ENCODE results near the gene EPB41. TPM values are rescaled to one million over a fixed set of nuclear protein-coding genes. Genes with fewer than 3 reads are reported as not detected.

EPB41 gene
- polyA plus RNA-seq, 1 of the 3 experiments (the other 2 are of a cell fraction), result 7.4 TPM

DNA sequence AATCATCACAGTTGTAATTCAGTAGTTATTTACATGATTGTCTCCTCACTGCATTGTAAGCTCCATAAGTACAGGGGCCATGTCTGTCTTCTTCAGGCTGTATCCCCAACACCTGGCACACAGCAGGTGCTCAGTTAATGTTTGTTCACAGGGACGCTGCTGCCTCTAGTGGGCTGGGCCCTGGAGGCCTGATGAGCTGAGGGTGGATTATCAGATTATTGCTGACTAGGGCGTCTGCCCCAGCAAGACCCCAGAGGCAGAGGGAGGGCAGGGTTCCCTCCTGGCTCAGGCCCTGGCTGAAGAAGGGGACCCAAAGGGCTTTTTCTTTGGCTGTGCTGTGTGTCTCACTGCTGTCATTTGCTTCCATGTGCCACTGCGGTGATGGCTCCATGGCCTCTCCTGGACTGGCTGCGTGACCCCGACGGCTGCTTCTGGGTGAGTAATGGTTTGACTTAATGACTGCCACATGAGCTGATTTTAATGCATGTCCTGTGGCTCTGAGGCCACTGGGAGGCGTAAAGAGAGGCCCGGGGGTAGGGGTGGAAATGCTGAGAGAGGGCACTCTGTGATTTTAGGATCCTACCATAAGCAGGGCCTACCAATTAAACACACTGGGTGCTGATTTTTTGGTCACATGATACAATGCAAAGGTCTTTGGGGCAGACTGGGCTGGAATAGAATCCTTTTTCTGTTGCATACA is 20.8 kb upstream of the EPB41 start:
- POLR2A ChIA-PET, result no interaction called here
- no peaks in the 10 kb centered on the region for H3K9me2 ChIP-seq
- WGBS (ENCODE audit: low lambda C conversion rate), result 88% methylated on average over 8 of the region's 8 CpGs

GRCh38 chr1:28894785-28895184 is 19.6 kb upstream of the EPB41 start:
- 97% methylated on average over 2 of the region's 2 CpGs for WGBS (ENCODE audit: low lambda C conversion rate)
- no peaks in the 10 kb centered on the region for H3K9me2 ChIP-seq
- no peaks in the 10 kb centered on the region for H4K20me1 ChIP-seq (ENCODE audit: insufficient read depth)
- H3K27ac ChIP-seq (ENCODE audit: low read depth in 2 of 2, low read length in 1 of 2), result no peak overlapping the region
- ChIA-PET CTCF (interaction anchor here (1.1 to 6.6 kb wide), 2 partner anchors 13 to 140 kb away, joined by 3 to 31 read pairs; no protein-coding TSS in a partner anchor), POLR2A (interaction anchor here (0.8 kb wide), 1 partner anchor 19 kb away, joined by 3 read pairs; the partner anchor contains the start of gene EPB41)
- H2AFZ ChIP-seq (ENCODE audit: low read depth), result no peak overlapping the region
- no peaks in the 10 kb centered on the region for H3K36me3 ChIP-seq (replicated peaks in 1 of 2; ENCODE audit: control insufficient read depth in 1 of 2, insufficient read depth in 2 of 2, low read length in 1 of 2)
- H3K9ac ChIP-seq, result no peak overlapping the region
- peaks cover 13 to 14% of the 10 kb centered on the region in 2 experiments; a peak in 2 of 4 replicates for H3K4me1 ChIP-seq (ENCODE audit: control insufficient read depth in 1 of 2, insufficient read depth in 2 of 2, low read depth in 1 of 2, low read length in 1 of 2)
- DNase-seq, result no peak
- H3K27me3 ChIP-seq (ENCODE audit: insufficient read depth), result no peaks in the 10 kb centered on the region
- H3K9me3 ChIP-seq, result no peaks in the 10 kb centered on the region
- no peak overlapping the region for H3K4me2 ChIP-seq
- H3F3A ChIP-seq (replicated peaks; ENCODE audit: insufficient read depth), result no peaks in the 10 kb centered on the region
- H3K4me3 ChIP-seq (ENCODE audit: low read depth in 2 of 2, low read length in 1 of 2), result no peak overlapping the region
- H3K79me2 ChIP-seq (ENCODE audit: insufficient read depth), result no peaks in the 10 kb centered on the region
- TF ChIP-seq RXRA (IDR thresholded peaks at IDR 0.05; ENCODE audit: borderline replicate concordance, low read depth), result no peak
- TF ChIP-seq JUND (IDR thresholded peaks at IDR 0.05), result no peak
- TF ChIP-seq, protein P1, sequence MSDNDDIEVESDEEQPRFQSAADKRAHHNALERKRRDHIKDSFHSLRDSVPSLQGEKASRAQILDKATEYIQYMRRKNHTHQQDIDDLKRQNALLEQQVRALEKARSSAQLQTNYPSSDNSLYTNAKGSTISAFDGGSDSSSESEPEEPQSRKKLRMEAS (IDR thresholded peaks at IDR 0.05; ENCODE audit: low read depth), result no peak
- no peak for TF ChIP-seq TEAD4 (IDR thresholded peaks at IDR 0.05; ENCODE audit: borderline replicate concordance, insufficient read depth)
- TF ChIP-seq, protein P2, sequence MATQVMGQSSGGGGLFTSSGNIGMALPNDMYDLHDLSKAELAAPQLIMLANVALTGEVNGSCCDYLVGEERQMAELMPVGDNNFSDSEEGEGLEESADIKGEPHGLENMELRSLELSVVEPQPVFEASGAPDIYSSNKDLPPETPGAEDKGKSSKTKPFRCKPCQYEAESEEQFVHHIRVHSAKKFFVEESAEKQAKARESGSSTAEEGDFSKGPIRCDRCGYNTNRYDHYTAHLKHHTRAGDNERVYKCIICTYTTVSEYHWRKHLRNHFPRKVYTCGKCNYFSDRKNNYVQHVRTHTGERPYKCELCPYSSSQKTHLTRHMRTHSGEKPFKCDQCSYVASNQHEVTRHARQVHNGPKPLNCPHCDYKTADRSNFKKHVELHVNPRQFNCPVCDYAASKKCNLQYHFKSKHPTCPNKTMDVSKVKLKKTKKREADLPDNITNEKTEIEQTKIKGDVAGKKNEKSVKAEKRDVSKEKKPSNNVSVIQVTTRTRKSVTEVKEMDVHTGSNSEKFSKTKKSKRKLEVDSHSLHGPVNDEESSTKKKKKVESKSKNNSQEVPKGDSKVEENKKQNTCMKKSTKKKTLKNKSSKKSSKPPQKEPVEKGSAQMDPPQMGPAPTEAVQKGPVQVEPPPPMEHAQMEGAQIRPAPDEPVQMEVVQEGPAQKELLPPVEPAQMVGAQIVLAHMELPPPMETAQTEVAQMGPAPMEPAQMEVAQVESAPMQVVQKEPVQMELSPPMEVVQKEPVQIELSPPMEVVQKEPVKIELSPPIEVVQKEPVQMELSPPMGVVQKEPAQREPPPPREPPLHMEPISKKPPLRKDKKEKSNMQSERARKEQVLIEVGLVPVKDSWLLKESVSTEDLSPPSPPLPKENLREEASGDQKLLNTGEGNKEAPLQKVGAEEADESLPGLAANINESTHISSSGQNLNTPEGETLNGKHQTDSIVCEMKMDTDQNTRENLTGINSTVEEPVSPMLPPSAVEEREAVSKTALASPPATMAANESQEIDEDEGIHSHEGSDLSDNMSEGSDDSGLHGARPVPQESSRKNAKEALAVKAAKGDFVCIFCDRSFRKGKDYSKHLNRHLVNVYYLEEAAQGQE (IDR thresholded peaks at IDR 0.05; ENCODE audit: low read depth, low read length), result no peak
- no peak for TF ChIP-seq CHD2 (IDR thresholded peaks at IDR 0.05; ENCODE audit: low read length, partially characterized antibody)
- TF ChIP-seq NRF1 (IDR thresholded peaks at IDR 0.05; ENCODE audit: low read depth, low read length), result no peak
- TF ChIP-seq SIN3A (IDR thresholded peaks at IDR 0.05; ENCODE audit: borderline replicate concordance, low read depth, low read length), result no peak
- TF ChIP-seq, protein P3, sequence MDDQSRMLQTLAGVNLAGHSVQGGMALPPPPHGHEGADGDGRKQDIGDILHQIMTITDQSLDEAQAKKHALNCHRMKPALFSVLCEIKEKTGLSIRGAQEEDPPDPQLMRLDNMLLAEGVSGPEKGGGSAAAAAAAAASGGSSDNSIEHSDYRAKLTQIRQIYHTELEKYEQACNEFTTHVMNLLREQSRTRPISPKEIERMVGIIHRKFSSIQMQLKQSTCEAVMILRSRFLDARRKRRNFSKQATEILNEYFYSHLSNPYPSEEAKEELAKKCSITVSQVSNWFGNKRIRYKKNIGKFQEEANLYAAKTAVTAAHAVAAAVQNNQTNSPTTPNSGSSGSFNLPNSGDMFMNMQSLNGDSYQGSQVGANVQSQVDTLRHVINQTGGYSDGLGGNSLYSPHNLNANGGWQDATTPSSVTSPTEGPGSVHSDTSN (IDR thresholded peaks at IDR 0.05), result no peak
- TF ChIP-seq FOSL2 (IDR thresholded peaks at IDR 0.05; ENCODE audit: borderline replicate concordance, low read depth), result no peak
- no peak for TF ChIP-seq EZH2phosphoT487 (IDR thresholded peaks at IDR 0.05; ENCODE audit: borderline replicate concordance, low read depth)
- TF ChIP-seq GABPA (IDR thresholded peaks at IDR 0.05; ENCODE audit: low read depth), result no peak
- TF ChIP-seq SMC3 (IDR thresholded peaks at IDR 0.05; ENCODE audit: low read depth, low read length), result no peak

More for the DNA sequence above, 20.8 kb upstream of the EPB41 start:
- Histone ChIP-seq H4K20me1 (ENCODE audit: insufficient read depth) (no peaks in the 10 kb centered on the region), H3K36me3 (replicated peaks in 1 of 2; ENCODE audit: control insufficient read depth in 1 of 2, insufficient read depth in 2 of 2, low read length in 1 of 2) (no peaks in the 10 kb centered on the region), H3K27ac (ENCODE audit: low read depth in 2 of 2, low read length in 1 of 2) (no peak overlapping the region), H3K9me3 (no peaks in the 10 kb centered on the region), H2AFZ (ENCODE audit: low read depth) (no peak overlapping the region), H3F3A (replicated peaks; ENCODE audit: insufficient read depth) (no peaks in the 10 kb centered on the region), H3K79me2 (ENCODE audit: insufficient read depth) (no peaks in the 10 kb centered on the region), H3K4me1 (ENCODE audit: control insufficient read depth in 1 of 2, insufficient read depth in 2 of 2, low read depth in 1 of 2, low read length in 1 of 2) (peaks cover 4 to 14% of the 10 kb centered on the region in 2 experiments; a peak in 2 of 4 replicates), H3K4me2 (no peak overlapping the region), H3K4me3 (ENCODE audit: low read depth in 2 of 2, low read length in 1 of 2) (no peak overlapping the region), H3K27me3 (ENCODE audit: insufficient read depth) (no peaks in the 10 kb centered on the region), H3K9ac (no peak overlapping the region)
- DNase-seq, result peak; percentile 56
- TF ChIP-seq, protein P4, sequence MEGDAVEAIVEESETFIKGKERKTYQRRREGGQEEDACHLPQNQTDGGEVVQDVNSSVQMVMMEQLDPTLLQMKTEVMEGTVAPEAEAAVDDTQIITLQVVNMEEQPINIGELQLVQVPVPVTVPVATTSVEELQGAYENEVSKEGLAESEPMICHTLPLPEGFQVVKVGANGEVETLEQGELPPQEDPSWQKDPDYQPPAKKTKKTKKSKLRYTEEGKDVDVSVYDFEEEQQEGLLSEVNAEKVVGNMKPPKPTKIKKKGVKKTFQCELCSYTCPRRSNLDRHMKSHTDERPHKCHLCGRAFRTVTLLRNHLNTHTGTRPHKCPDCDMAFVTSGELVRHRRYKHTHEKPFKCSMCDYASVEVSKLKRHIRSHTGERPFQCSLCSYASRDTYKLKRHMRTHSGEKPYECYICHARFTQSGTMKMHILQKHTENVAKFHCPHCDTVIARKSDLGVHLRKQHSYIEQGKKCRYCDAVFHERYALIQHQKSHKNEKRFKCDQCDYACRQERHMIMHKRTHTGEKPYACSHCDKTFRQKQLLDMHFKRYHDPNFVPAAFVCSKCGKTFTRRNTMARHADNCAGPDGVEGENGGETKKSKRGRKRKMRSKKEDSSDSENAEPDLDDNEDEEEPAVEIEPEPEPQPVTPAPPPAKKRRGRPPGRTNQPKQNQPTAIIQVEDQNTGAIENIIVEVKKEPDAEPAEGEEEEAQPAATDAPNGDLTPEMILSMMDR (IDR thresholded peaks at IDR 0.05), result peak; percentile 43
- TF ChIP-seq IRF3 (IDR thresholded peaks at IDR 0.05; ENCODE audit: low read depth, low read length) (no peak), RAD21 (IDR thresholded peaks at IDR 0.05; ENCODE audit: low read length) (peak; percentile 35; the same call in 1 of the 2 replicates)
- CTCF ChIA-PET, result interaction anchor here (0.9 to 6.6 kb wide), 4 partner anchors 12 to 148 kb away, joined by 3 to 31 read pairs (median 4); no protein-coding TSS in a partner anchor

All from SK-N-SH (cell line).